H1 (cell line): ENCODE measurements around the gene EEPD1. TPM values are rescaled to one million over a fixed set of nuclear protein-coding genes. Genes with fewer than 3 reads are reported as not detected.

Experiments
- CTCF ChIA-PET: fragments of 300-600 bp; sonication (Branson Sonifier 250); formaldehyde crosslinking; loops from one replicate; lab custom pipeline; 2021; ENCODE audit not compliant: partially characterized antibody; lab: Charles Lee
- POLR2A ChIA-PET: fragments of 300-600 bp; sonication (Branson Sonifier 250); formaldehyde crosslinking; loops from one replicate; lab custom pipeline; 2021; ENCODE audit warnings: inconsistent platforms; ENCODE audit not compliant: partially characterized antibody; lab: Charles Lee
- DNase-seq, 2 experiments: peaks; one replicate each; pipeline versions ENCODE4 v3.0.0 to v3.0.0-alpha.2; 2010 to 2022; ENCODE audit warnings: low spot score in 2 of 2, low read depth in 1 of 2, mixed read lengths in 1 of 2
- FAIRE-seq: peaks from 2 replicates; lab custom pipeline; 2011; peaks lifted over from hg19 to GRCh38; lab: Jason Lieb, UNC
- H2AFZ ChIP-seq: 2 replicates; pipeline ENCODE4 v1.8.1; 2012; ENCODE audit warnings: low read length, inconsistent platforms
- H2AK5ac ChIP-seq: 2 replicates; pipeline ENCODE4 v1.6.1; 2013; ENCODE audit warnings: low read depth, low read length
- H2BK120ac ChIP-seq: replicated peaks from 2 replicates; pipeline ENCODE3; 2013; ENCODE audit warnings: low read depth, low read length, inconsistent platforms
- H2BK12ac ChIP-seq: 2 replicates; pipeline ENCODE4 v1.6.1; 2013; ENCODE audit warnings: low read depth, low read length
- H2BK15ac ChIP-seq: 2 replicates; pipeline ENCODE4 v1.6.1; 2013; ENCODE audit warnings: low read length
- H2BK20ac ChIP-seq: 2 replicates; pipeline ENCODE4 v1.6.1; 2013; ENCODE audit warnings: low read length
- H2BK5ac ChIP-seq: 2 replicates; pipeline ENCODE4 v1.6.1; 2013; ENCODE audit warnings: low read depth, low read length
- H3K14ac ChIP-seq: 2 replicates; pipeline ENCODE4 v1.6.1; 2013; ENCODE audit warnings: inconsistent platforms; ENCODE audit not compliant: insufficient read length
- H3K18ac ChIP-seq: 2 replicates; pipeline ENCODE4 v1.6.1; 2013; ENCODE audit warnings: low read length; ENCODE audit errors: extremely low read depth
- H3K23ac ChIP-seq: 2 replicates; pipeline ENCODE4 v1.6.1; 2013; ENCODE audit warnings: inconsistent platforms; ENCODE audit not compliant: insufficient read length
- H3K23me2 ChIP-seq: 2 replicates; pipeline ENCODE4 v1.6.1; 2013; ENCODE audit warnings: low read depth, low read length
- H3K27ac ChIP-seq: 2 replicates; pipeline ENCODE4 v1.6.1; 2011; ENCODE audit warnings: low read depth, low read length, inconsistent platforms
- H3K27me3 ChIP-seq, 4 experiments: replicated peaks in 1 of 4; 1 replicate in 1 of 4; 2 replicates in 3 of 4; pipeline versions ENCODE4 v1.6.1 to v1.8.1; 2011 to 2013; ENCODE audit warnings: low read length in 3 of 4, mild to moderate bottlenecking in 3 of 4, inconsistent platforms in 2 of 4, mixed read lengths in 2 of 4, moderate library complexity in 1 of 4; ENCODE audit not compliant: control insufficient read depth in 3 of 4, insufficient read depth in 3 of 4; ENCODE audit errors: extremely low read depth in 1 of 4
- H3K36me3 ChIP-seq, 4 experiments: 2 replicates each; pipeline versions ENCODE4 v1.6.1 to v1.8.1; 2011 to 2013; ENCODE audit warnings: mild to moderate bottlenecking in 4 of 4, low read length in 3 of 4, moderate library complexity in 2 of 4, control low read depth in 1 of 4, inconsistent platforms in 1 of 4; ENCODE audit not compliant: insufficient read depth in 4 of 4, control insufficient read depth in 2 of 4
- H3K4ac ChIP-seq: replicated peaks from 2 replicates; pipeline ENCODE3; 2013; ENCODE audit warnings: low read length, low read depth, mixed read lengths, inconsistent platforms; ENCODE audit not compliant: insufficient read length
- H3K4me1 ChIP-seq, 4 experiments: replicated peaks in 1 of 4; 1 replicate in 1 of 4; 2 replicates in 3 of 4; pipeline versions ENCODE4 v1.6.1 to v1.8.1; 2011 to 2013; ENCODE audit warnings: low read length in 3 of 4, inconsistent platforms in 2 of 4, mixed read lengths in 1 of 4; ENCODE audit not compliant: insufficient read depth in 4 of 4, control insufficient read depth in 3 of 4
- H3K4me2 ChIP-seq, 2 experiments: 2 replicates each; pipeline versions ENCODE4 v1.6.1 to v1.8.1; 2011 to 2013; ENCODE audit warnings: low read depth in 2 of 2, low read length in 2 of 2, control low read depth in 1 of 2, inconsistent platforms in 1 of 2, mild to moderate bottlenecking in 1 of 2; ENCODE audit not compliant: insufficient read depth in 1 of 2
- H3K4me3 ChIP-seq, 4 experiments: fragments of 200-600, 300-600 bp in 1 of 4; sonication (generic), shearing (Covaris generic), sonication (Bioruptor Twin) in 1 of 4; 2 replicates each; pipeline versions ENCODE4 v1.5.1 to v1.8.1; 2011 to 2016; ENCODE audit warnings: low read length in 4 of 4, low read depth in 3 of 4, control low read depth in 2 of 4, inconsistent platforms in 2 of 4, mild to moderate bottlenecking in 2 of 4, mixed read lengths in 1 of 4, moderate library complexity in 1 of 4; ENCODE audit not compliant: insufficient read depth in 2 of 4; ENCODE audit errors: extremely low read depth in 1 of 4
- H3K56ac ChIP-seq: replicated peaks from 2 replicates; pipeline ENCODE3; 2013; ENCODE audit warnings: low read depth, mild to moderate bottlenecking, mixed read lengths, low read length, inconsistent platforms; ENCODE audit not compliant: insufficient read length
- H3K79me1 ChIP-seq: 2 replicates; pipeline ENCODE4 v1.6.1; 2013; ENCODE audit warnings: low read depth, low read length, control low read depth
- H3K79me2 ChIP-seq, 2 experiments: 2 replicates each; pipeline versions ENCODE4 v1.6.1 to v1.8.1; 2012 to 2013; ENCODE audit warnings: low read length in 2 of 2, mild to moderate bottlenecking in 2 of 2, inconsistent platforms in 1 of 2; ENCODE audit not compliant: insufficient read depth in 2 of 2, control insufficient read depth in 1 of 2
- H3K9ac ChIP-seq, 4 experiments: replicated peaks in 1 of 4; 1 replicate in 1 of 4; 2 replicates in 3 of 4; pipeline versions ENCODE4 v1.6.1 to v1.8.1; 2011 to 2013; ENCODE audit warnings: low read depth in 3 of 4, low read length in 3 of 4, control low read depth in 2 of 4, mild to moderate bottlenecking in 2 of 4, moderate library complexity in 2 of 4, inconsistent platforms in 1 of 4; ENCODE audit errors: extremely low read depth in 1 of 4
- H3K9me3 ChIP-seq, 2 experiments: 2 replicates each; pipeline versions ENCODE4 v1.6.1 to v1.8.1; 2012 to 2013; ENCODE audit warnings: mild to moderate bottlenecking in 2 of 2, moderate library complexity in 2 of 2, control low read depth in 1 of 2, inconsistent platforms in 1 of 2, low read depth in 1 of 2, low read length in 1 of 2, mixed read lengths in 1 of 2; ENCODE audit not compliant: insufficient read depth in 2 of 2
- H4K20me1 ChIP-seq, 2 experiments: replicated peaks in 1 of 2; 2 replicates each; pipeline versions ENCODE3 to v1.8.1; 2011 to 2013; ENCODE audit warnings: inconsistent platforms in 2 of 2, low read length in 2 of 2, mild to moderate bottlenecking in 1 of 2; ENCODE audit not compliant: insufficient read depth in 2 of 2, control insufficient read depth in 1 of 2
- H4K5ac ChIP-seq: 2 replicates; pipeline ENCODE4 v1.6.1; 2013; ENCODE audit warnings: low read length, low read depth, mixed read lengths, inconsistent platforms; ENCODE audit not compliant: insufficient read length
- H4K8ac ChIP-seq: 2 replicates; pipeline ENCODE4 v1.8.0; 2013; ENCODE audit warnings: mild to moderate bottlenecking, moderate library complexity, low read length, inconsistent platforms; ENCODE audit not compliant: insufficient read depth; ENCODE audit errors: extremely low read depth
- H4K91ac ChIP-seq: replicated peaks from 2 replicates; pipeline ENCODE3; 2013; ENCODE audit warnings: low read length, mixed read lengths, inconsistent platforms; ENCODE audit not compliant: insufficient read length
- BCL11A ChIP-seq, 2 experiments: IDR thresholded peaks; one replicate each; pipeline ENCODE4 v1.6.1; 2011; ENCODE audit warnings: low read depth in 2 of 2, low read length in 2 of 2, mild to moderate bottlenecking in 2 of 2
- MAFK ChIP-seq: IDR thresholded peaks from 2 replicates; pipeline ENCODE4 v1.6.1; 2012; ENCODE audit warnings: low read depth, mild to moderate bottlenecking, improper control_type of control experiment, low read length
- WGBS, 2 experiments: shearing (Covaris generic) in 1 of 2; methylation state at CpG; one replicate each; pipeline versions ENCODE4 v1.1.6 to v1.1.7; 2013 to 2015; ENCODE audit warnings: low lambda C conversion rate in 2 of 2, mixed read lengths in 2 of 2, inconsistent platforms in 1 of 2, low coverage in 1 of 2, missing lambda C conversion rate in 1 of 2; ENCODE audit not compliant: insufficient replicate concordance in 2 of 2, insufficient coverage in 1 of 2, insufficient read length in 1 of 2; ENCODE audit errors: extremely low coverage in 1 of 2, missing lambda C conversion rate in 1 of 2; 5-methylcytosine and 5-hydroxymethylcytosine counted together
- polyA plus RNA-seq, 7 experiments: library from polyadenylated mRNA; depleted of rRNA in 3 of 7; stranded (reverse) in 5 of 7; unstranded in 2 of 7; fragments of >200 nt in 5 of 7; fragments of 200-250 nt in 2 of 7; gene quantifications; 1 replicate in 5 of 7; 2 replicates in 1 of 7; 4 replicates in 1 of 7; pipeline versions ENCODE4 v1.2.1 to v1.2.3, GENCODE V29; 2011 to 2013; ENCODE audit warnings: missing spikeins in 2 of 7, mixed read lengths in 2 of 7
- total RNA-seq: library from RNA; stranded (reverse); fragmentation: NEBNext Ultra II Directional; extraction: Animal tissue kit (Norgen Biotek cat#: 25700); gene quantifications from 2 replicates; pipeline ENCODE4 v1.2.1, GENCODE V29; 2021

Gene EEPD1
- total and polyA plus RNA-seq, 2 of the 8 experiments (the other 6 are each of a cell fraction or from before 2014, with no cell fraction given): 3.1 to 7.8 TPM

DNA sequence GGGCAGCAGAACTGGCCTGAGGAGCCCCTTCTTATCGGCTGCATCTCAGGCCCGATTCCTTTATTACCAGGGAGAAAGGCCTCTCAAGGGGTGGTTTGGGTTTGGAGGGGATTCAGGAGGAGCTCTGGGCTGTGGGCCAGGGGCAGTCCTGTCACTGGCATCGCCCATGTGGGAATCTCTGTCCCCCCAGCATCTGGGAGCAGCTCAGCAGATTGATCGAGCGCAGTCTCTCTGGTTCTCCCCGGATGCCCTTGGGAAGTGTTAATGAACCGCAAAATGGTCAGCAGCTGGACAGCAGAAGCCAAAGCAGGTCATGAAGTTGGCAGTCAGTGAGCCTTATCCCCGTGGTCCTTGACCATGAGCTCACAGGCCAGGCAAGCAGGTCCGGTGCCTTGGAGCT, 132.2 kb downstream of the EEPD1 start:
- no peak overlapping the region for H3K14ac ChIP-seq
- no peak overlapping the region for H2AFZ ChIP-seq
- no peak overlapping the region for H3K4ac ChIP-seq
- TF ChIP-seq MAFK: no peak
- no peak for TF ChIP-seq BCL11A (IDR thresholded peaks at IDR 0.05; ENCODE audit: low read depth in 2 of 2, low read length in 2 of 2)
- no peak overlapping the region for H3K27ac ChIP-seq
- H3K79me1 ChIP-seq: no peaks in the 10 kb centered on the region
- H2BK15ac ChIP-seq: peak overlapping the region; percentile 68; the same call in 1 of the 2 replicates
- no peak overlapping the region for H3K9ac ChIP-seq
- no peak overlapping the region for H3K4me3 ChIP-seq
- H3K4me1 ChIP-seq: peaks cover 15 to 35% (median 23%) of the 10 kb centered on the region in 4 experiments
- no peaks in the 10 kb centered on the region for H3K79me2 ChIP-seq
- peak overlapping the region; percentile 48; the same call in 1 of the 2 replicates for H2BK20ac ChIP-seq
- H4K5ac ChIP-seq: no peak overlapping the region
- H4K8ac ChIP-seq: no peak overlapping the region
- H3K36me3 ChIP-seq: no peaks in the 10 kb centered on the region; a peak in 1 of 8 replicates
- no peak overlapping the region for H3K23ac ChIP-seq
- no peak overlapping the region for H3K4me2 ChIP-seq
- FAIRE-seq (no peak), DNase-seq (no peak)
- no peak overlapping the region; the same call in 1 of the 2 replicates for H2AK5ac ChIP-seq
- H2BK5ac ChIP-seq: peak overlapping the region; percentile 54; the same call in 1 of the 2 replicates
- H3K56ac ChIP-seq: no peak overlapping the region
- ChIA-PET POLR2A (interaction anchor here (0.7 kb wide), 1 partner anchor 135 kb away, joined by 3 read pairs; no protein-coding TSS in a partner anchor), CTCF (interaction anchor here (0.9 to 3.7 kb wide), 14 partner anchors 9 to 304 kb away, joined by 3 to 36 read pairs (median 6); no protein-coding TSS in a partner anchor)
- no peak overlapping the region for H4K91ac ChIP-seq
- WGBS, 2 experiments: 82% methylated on average over 9 of the region's 9 CpGs; no CpG with 5 or more reads in 1 of the 2 experiments
- no peaks in the 10 kb centered on the region for H3K9me3 ChIP-seq
- no peaks in the 10 kb centered on the region for H4K20me1 ChIP-seq
- H2BK120ac ChIP-seq: no peak overlapping the region
- no peaks in the 10 kb centered on the region for H3K23me2 ChIP-seq
- no peak overlapping the region for H3K18ac ChIP-seq
- no peaks in the 10 kb centered on the region for H3K27me3 ChIP-seq
- H2BK12ac ChIP-seq: peak overlapping the region; percentile 54; the same call in 1 of the 2 replicates
